ENCODE results near the gene CRY2. TPM values are rescaled to one million over a fixed set of nuclear protein-coding genes. Genes with fewer than 3 reads are reported as not detected.

CRY2 gene
- total and polyA plus RNA-seq, 3 donors from 2014 or later = 80.0 to 124 (median 109) TPM

- WGBS, 2 donors = 46 to 53% methylated on average over 7 of the region's 7 CpGs
- no peaks in the 10 kb centered on the region for H3K9me3 ChIP-seq
- H3K36me3 ChIP-seq (ENCODE audit: low read depth, missing control alignments) = no peaks in the 10 kb centered on the region
- peak overlapping the region; percentile 72 to 88 for H3K4me3 ChIP-seq
- intact Hi-C loops (cut with DNase I; ENCODE audit: low total_unique reads) = no loop called here
- H3K27me3 ChIP-seq = no peaks in the 10 kb centered on the region
- TF ChIP-seq CTCF (IDR thresholded peaks at IDR 0.05) (no peak), POLR2A (IDR thresholded peaks at IDR 0.05) (no peak)
- peaks cover 22% of the 10 kb centered on the region for H3K4me1 ChIP-seq
- no peak for DNase-seq
- H3K27ac ChIP-seq = peak overlapping the region in 1 of 2 donors; percentile 85
These were observed 71.8 kb downstream of the CRY2 start for GRCh38 chr11:45918962-45919675.

GRCh38 chr11:45919806-45920530, 72.7 kb downstream of the CRY2 start:
- H3K27me3 ChIP-seq = no peaks in the 10 kb centered on the region
- H3K27ac ChIP-seq = no peak overlapping the region
- no peaks in the 10 kb centered on the region for H3K9me3 ChIP-seq
- no peaks in the 10 kb centered on the region for H3K36me3 ChIP-seq (ENCODE audit: low read depth, missing control alignments)
- no peak for TF ChIP-seq POLR2A (IDR thresholded peaks at IDR 0.05)
- TF ChIP-seq CTCF (IDR thresholded peaks at IDR 0.05) = no peak
- no peak for DNase-seq
- H3K4me3 ChIP-seq = no peak overlapping the region
- intact Hi-C loops (cut with DNase I; ENCODE audit: low total_unique reads) = no loop called here
- H3K4me1 ChIP-seq = peaks cover 22% of the 10 kb centered on the region
- 72 to 73% methylated on average over 12 to 13 of the region's 13 CpGs for WGBS, 2 donors

GRCh38 chr11:45920531-45921477, 73.5 kb downstream of the CRY2 start:
- Histone ChIP-seq H3K27me3 (no peaks in the 10 kb centered on the region), H3K36me3 (ENCODE audit: low read depth, missing control alignments) (no peaks in the 10 kb centered on the region), H3K4me3 (no peak overlapping the region), H3K27ac (peak overlapping the region in 1 of 2 donors; percentile 59), H3K4me1 (peaks cover 22% of the 10 kb centered on the region), H3K9me3 (no peaks in the 10 kb centered on the region)
- DNase-seq = no peak
- TF ChIP-seq CTCF (IDR thresholded peaks at IDR 0.05) = no peak
- TF ChIP-seq POLR2A (IDR thresholded peaks at IDR 0.05) = no peak
- intact Hi-C loops (cut with DNase I; ENCODE audit: low total_unique reads) = no loop called here
- 75 to 94% methylated on average over 5 to 6 of the region's 6 CpGs for WGBS, 2 donors

DNA sequence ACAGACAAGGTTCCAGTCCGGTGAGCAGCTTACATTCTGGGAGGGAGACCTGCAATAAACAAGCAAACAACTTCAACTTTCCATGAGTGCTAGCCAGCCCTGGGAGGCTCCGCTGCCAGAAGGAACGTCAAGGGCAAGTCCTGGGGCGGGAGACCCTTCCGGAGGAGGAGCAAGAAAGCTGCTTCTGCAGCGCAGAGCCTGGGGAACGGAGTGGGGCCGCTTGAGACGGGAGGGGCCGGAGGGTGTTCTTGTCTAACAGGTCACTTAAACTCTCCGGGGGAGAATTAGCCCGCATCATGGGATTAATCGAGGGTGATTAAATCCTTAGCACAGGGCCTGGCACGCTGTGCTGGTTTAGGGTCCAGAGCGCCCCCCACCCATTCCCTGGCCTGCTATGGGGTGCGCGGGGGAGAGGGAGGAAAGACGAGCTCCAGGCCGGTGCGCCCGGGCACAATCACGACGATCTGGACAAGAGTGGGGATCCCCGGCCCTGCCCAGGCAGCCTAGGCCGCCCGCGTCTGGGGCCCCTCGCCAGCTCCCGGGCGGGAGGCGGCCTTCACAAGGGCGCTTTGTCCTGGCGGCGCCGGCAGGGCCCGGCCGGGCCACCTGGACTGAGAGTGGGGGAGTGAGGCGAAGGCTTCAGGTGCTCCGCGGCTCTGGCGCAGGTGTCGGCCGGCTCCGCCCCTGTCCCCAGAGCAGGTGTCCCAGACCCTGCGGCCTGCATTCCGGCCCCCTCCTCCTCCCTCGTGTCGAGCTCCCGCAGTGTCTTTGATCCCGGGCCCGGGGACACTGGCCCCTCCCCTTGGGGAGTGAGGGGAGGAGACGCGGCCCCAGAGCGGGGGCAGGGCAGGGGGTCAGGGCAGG, 74.5 kb downstream of the CRY2 start:
- H3K36me3 ChIP-seq (ENCODE audit: low read depth, missing control alignments) = no peaks in the 10 kb centered on the region
- H3K27me3 ChIP-seq = no peaks in the 10 kb centered on the region
- intact Hi-C loops (cut with DNase I; ENCODE audit: low total_unique reads) = no loop called here
- H3K4me1 ChIP-seq = peaks cover 19% of the 10 kb centered on the region
- 8 to 32% methylated on average over 16 to 49 of the region's 54 CpGs for WGBS, 2 donors
- peak; percentile 47 for DNase-seq
- peak overlapping the region; percentile 3 to 59 for H3K27ac ChIP-seq
- TF ChIP-seq POLR2A (IDR thresholded peaks at IDR 0.05) (no peak), CTCF (IDR thresholded peaks at IDR 0.05) (no peak)
- H3K9me3 ChIP-seq = no peaks in the 10 kb centered on the region
- H3K4me3 ChIP-seq = peak overlapping the region; percentile 41 to 54
